ENCODE measurements around the gene HTR7. TPM values are rescaled to one million over a fixed set of nuclear protein-coding genes. Genes with fewer than 3 reads are reported as not detected.

HTR7 gene
- total and polyA plus RNA-seq, 2 of the 4 experiments (the other 2 are of a cell fraction): 0.43 to 0.72 TPM

DNA sequence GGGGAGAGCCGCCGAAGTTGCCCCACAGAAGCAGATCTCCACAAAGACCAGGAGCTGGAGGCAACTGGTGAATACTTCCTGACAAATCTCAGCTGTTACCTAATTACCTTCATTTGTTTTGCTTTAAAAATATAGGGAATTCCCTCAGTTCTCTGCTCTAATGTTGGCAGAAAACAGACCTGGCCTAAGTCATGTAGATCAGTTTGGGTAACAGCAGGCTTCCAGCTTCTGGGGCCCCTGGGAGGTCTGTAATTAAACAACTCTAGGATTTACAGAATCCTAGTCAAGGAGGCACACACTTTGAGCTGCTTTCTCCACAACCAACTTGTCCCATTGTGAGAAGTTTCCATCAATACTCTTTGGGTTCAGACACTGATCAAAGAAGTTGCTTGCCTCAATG lies 123.4 kb downstream of the HTR7 start:
- Histone ChIP-seq H2BK15ac (ENCODE audit: low read depth, low read length) (no peak overlapping the region), H4K5ac (ENCODE audit: low read depth, low read length) (no peak overlapping the region), H2BK120ac (ENCODE audit: low read depth, low read length) (no peak overlapping the region), H3K4me3 (ENCODE audit: insufficient read depth, low read depth, low read length) (no peak overlapping the region), H4K8ac (ENCODE audit: low read depth in 2 of 2, low read length in 2 of 2) (no peak overlapping the region), H3K4ac (ENCODE audit: low read depth, low read length) (no peak overlapping the region), H3K9me3 (ENCODE audit: control insufficient read depth, insufficient read depth, low read length) (no peaks in the 10 kb centered on the region), H2AFZ (replicated peaks; ENCODE audit: low read length, poor library complexity) (no peak overlapping the region), H3K27ac (ENCODE audit: insufficient read depth, low read length) (no peak overlapping the region), H2AK5ac (ENCODE audit: low read depth, low read length) (no peak overlapping the region), H2BK20ac (ENCODE audit: low read depth, low read length) (no peak overlapping the region), H3K4me2 (ENCODE audit: low read depth, low read length) (no peak overlapping the region), H3K4me1 (ENCODE audit: control insufficient read depth, insufficient read depth, low read length) (no peaks in the 10 kb centered on the region), H2BK5ac (ENCODE audit: low read depth, low read length, poor library complexity, severe bottlenecking) (no peak overlapping the region), H3K9ac (ENCODE audit: low read depth, low read length) (no peak overlapping the region), H3K14ac (replicated peaks; ENCODE audit: low read depth, low read length) (no peak overlapping the region), H3K18ac (ENCODE audit: low read depth, low read length) (no peak overlapping the region), H3K36me3 (ENCODE audit: control insufficient read depth, insufficient read depth, low read length) (no peaks in the 10 kb centered on the region), H4K91ac (ENCODE audit: insufficient read depth, low read depth, low read length) (no peak overlapping the region), H3K56ac (ENCODE audit: extremely low read depth, insufficient read depth, low read length) (no peak overlapping the region), H2AK9ac (replicated peaks; ENCODE audit: low read depth, low read length, poor library complexity) (no peak overlapping the region), H3K79me1 (ENCODE audit: low read depth in 1 of 2, low read length in 2 of 2) (no peaks in the 10 kb centered on the region), H3K9me1 (ENCODE audit: insufficient read depth, low read length) (no peaks in the 10 kb centered on the region), H4K20me1 (ENCODE audit: insufficient read depth, low read length) (no peaks in the 10 kb centered on the region), H3K27me3 (ENCODE audit: control insufficient read depth, insufficient read depth, low read length) (no peaks in the 10 kb centered on the region), H3K23ac (ENCODE audit: low read depth, low read length) (no peak overlapping the region)
- no peak for TF ChIP-seq MXI1 (IDR thresholded peaks at IDR 0.05; ENCODE audit: borderline replicate concordance, low read depth, low read length)
- TF ChIP-seq, protein P1, sequence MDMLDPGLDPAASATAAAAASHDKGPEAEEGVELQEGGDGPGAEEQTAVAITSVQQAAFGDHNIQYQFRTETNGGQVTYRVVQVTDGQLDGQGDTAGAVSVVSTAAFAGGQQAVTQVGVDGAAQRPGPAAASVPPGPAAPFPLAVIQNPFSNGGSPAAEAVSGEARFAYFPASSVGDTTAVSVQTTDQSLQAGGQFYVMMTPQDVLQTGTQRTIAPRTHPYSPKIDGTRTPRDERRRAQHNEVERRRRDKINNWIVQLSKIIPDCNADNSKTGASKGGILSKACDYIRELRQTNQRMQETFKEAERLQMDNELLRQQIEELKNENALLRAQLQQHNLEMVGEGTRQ (IDR thresholded peaks at IDR 0.05; ENCODE audit: low read depth, low read length): no peak
- no peak for TF ChIP-seq RFX5 (IDR thresholded peaks at IDR 0.05; ENCODE audit: low read depth, low read length)
- TF ChIP-seq CEBPB (IDR thresholded peaks at IDR 0.05; ENCODE audit: low read depth, low read length): no peak
- no peak for TF ChIP-seq POLR2A (IDR thresholded peaks at IDR 0.05; ENCODE audit: low read depth, low read length)
- ATAC-seq (ENCODE audit: low read depth) (no peak), DNase-seq (no peak)
- CTCF ChIA-PET: no interaction called here
- POLR2A ChIA-PET (ENCODE audit: unreplicated experiment): no interaction called here
- in situ Hi-C loops (cut with MboI; ENCODE audit: low sequenced_read_pairs) (no loop called here), intact Hi-C loops (cut with micrococcal nuclease) (no loop called here), dilution Hi-C loops (cut with HindIII; ENCODE audit: low sequenced_read_pairs, unreplicated experiment) (no loop called here)
- no TSS peak for BruUV-seq (replicated peaks)
- WGBS, 2 experiments (ENCODE audit: extremely low coverage in 2 of 2, insufficient read length in 1 of 2): no CpG with 5 or more reads among the region's 2 CpGs

Data from IMR-90 (cell line).